HUES48 (cell line): ENCODE results near the gene PPIF.

Experiments used
- H3K27ac ChIP-seq: one replicate; pipeline ENCODE4 v1.7.0; 2013; ENCODE audit warnings: low read depth, low read length, inconsistent platforms
- H3K27me3 ChIP-seq: 2 replicates; pipeline ENCODE4 v1.6.1; 2013; ENCODE audit warnings: mild to moderate bottlenecking, low read length; ENCODE audit not compliant: control insufficient read depth, insufficient read depth
- H3K36me3 ChIP-seq: 2 replicates; pipeline ENCODE4 v1.6.1; 2013; ENCODE audit warnings: low read length; ENCODE audit not compliant: control insufficient read depth, insufficient read depth
- H3K4me1 ChIP-seq: 2 replicates; pipeline ENCODE4 v1.6.1; 2013; ENCODE audit warnings: mild to moderate bottlenecking, low read length; ENCODE audit not compliant: control insufficient read depth, insufficient read depth
- H3K4me3 ChIP-seq: 2 replicates; pipeline ENCODE4 v1.5.1; 2013; ENCODE audit warnings: mild to moderate bottlenecking, low read depth, low read length
- H3K9ac ChIP-seq: 2 replicates; pipeline ENCODE4 v1.6.1; 2013; ENCODE audit warnings: mild to moderate bottlenecking, low read depth, low read length, moderate library complexity
- H3K9me3 ChIP-seq: 2 replicates; pipeline ENCODE4 v1.6.1; 2013; ENCODE audit warnings: low read length; ENCODE audit not compliant: control insufficient read depth, insufficient read depth

PPIF gene

GRCh38 chr10:79350407-79351154 lies 3.3 kb downstream of the PPIF start:
- Histone ChIP-seq H3K4me1 (peaks cover 10% of the 10 kb centered on the region; the same call in 1 of the 2 replicates), H3K27ac (no peak overlapping the region), H3K36me3 (peaks cover 68% of the 10 kb centered on the region), H3K9me3 (no peaks in the 10 kb centered on the region), H3K9ac (no peak overlapping the region), H3K4me3 (no peak overlapping the region), H3K27me3 (no peaks in the 10 kb centered on the region)

GRCh38 chr10:79351332-79351731 lies 4.1 kb downstream of the PPIF start:
- Histone ChIP-seq H3K9me3 (no peaks in the 10 kb centered on the region), H3K4me1 (peaks cover 10% of the 10 kb centered on the region; the same call in 1 of the 2 replicates), H3K4me3 (no peak overlapping the region), H3K27me3 (no peaks in the 10 kb centered on the region), H3K9ac (no peak overlapping the region), H3K36me3 (peaks cover 70% of the 10 kb centered on the region), H3K27ac (no peak overlapping the region)

GRCh38 chr10:79352035-79352877 lies 5.0 kb downstream of the PPIF start:
- no peaks in the 10 kb centered on the region for H3K9me3 ChIP-seq
- H3K27me3 ChIP-seq, result no peaks in the 10 kb centered on the region
- peaks cover 70% of the 10 kb centered on the region for H3K36me3 ChIP-seq
- H3K9ac ChIP-seq, result no peak overlapping the region
- no peak overlapping the region for H3K27ac ChIP-seq
- peaks cover 5% of the 10 kb centered on the region; the same call in 1 of the 2 replicates for H3K4me1 ChIP-seq
- H3K4me3 ChIP-seq, result no peak overlapping the region

- no peak overlapping the region for H3K9ac ChIP-seq
- H3K4me1 ChIP-seq, result peaks cover 5% of the 10 kb centered on the region; the same call in 1 of the 2 replicates
- H3K27me3 ChIP-seq, result no peaks in the 10 kb centered on the region
- H3K9me3 ChIP-seq, result no peaks in the 10 kb centered on the region
- peaks cover 70% of the 10 kb centered on the region for H3K36me3 ChIP-seq
- no peak overlapping the region for H3K4me3 ChIP-seq
- no peak overlapping the region for H3K27ac ChIP-seq
These were observed 5.7 kb downstream of the PPIF start for GRCh38 chr10:79353000-79353406.

GRCh38 chr10:79353726-79354125 lies 6.5 kb downstream of the PPIF start:
- Histone ChIP-seq H3K27ac (no peak overlapping the region), H3K9ac (no peak overlapping the region), H3K4me1 (no peaks in the 10 kb centered on the region), H3K9me3 (no peaks in the 10 kb centered on the region), H3K27me3 (no peaks in the 10 kb centered on the region), H3K4me3 (no peak overlapping the region), H3K36me3 (peaks cover 68% of the 10 kb centered on the region)

GRCh38 chr10:79354141-79354540 lies 6.9 kb downstream of the PPIF start:
- H3K4me1 ChIP-seq, result no peaks in the 10 kb centered on the region
- no peak overlapping the region for H3K27ac ChIP-seq
- no peaks in the 10 kb centered on the region for H3K9me3 ChIP-seq
- no peak overlapping the region for H3K4me3 ChIP-seq
- H3K9ac ChIP-seq, result no peak overlapping the region
- no peaks in the 10 kb centered on the region for H3K27me3 ChIP-seq
- peaks cover 64% of the 10 kb centered on the region for H3K36me3 ChIP-seq

GRCh38 chr10:79354615-79355014 lies 7.3 kb downstream of the PPIF start:
- no peaks in the 10 kb centered on the region for H3K4me1 ChIP-seq
- H3K9me3 ChIP-seq, result no peaks in the 10 kb centered on the region
- peaks cover 59% of the 10 kb centered on the region for H3K36me3 ChIP-seq
- no peak overlapping the region for H3K9ac ChIP-seq
- no peaks in the 10 kb centered on the region for H3K27me3 ChIP-seq
- H3K4me3 ChIP-seq, result no peak overlapping the region
- no peak overlapping the region for H3K27ac ChIP-seq

- Histone ChIP-seq H3K4me1 (no peaks in the 10 kb centered on the region), H3K27ac (no peak overlapping the region), H3K9ac (no peak overlapping the region), H3K9me3 (no peaks in the 10 kb centered on the region), H3K27me3 (no peaks in the 10 kb centered on the region), H3K4me3 (no peak overlapping the region), H3K36me3 (peaks cover 50% of the 10 kb centered on the region)
These were observed 8.2 kb downstream of the PPIF start for GRCh38 chr10:79355420-79356017.

GRCh38 chr10:79356104-79356503 lies 8.8 kb downstream of the PPIF start:
- no peak overlapping the region for H3K27ac ChIP-seq
- H3K4me3 ChIP-seq, result no peak overlapping the region
- H3K36me3 ChIP-seq, result peaks cover 45% of the 10 kb centered on the region
- no peaks in the 10 kb centered on the region for H3K4me1 ChIP-seq
- H3K9me3 ChIP-seq, result no peaks in the 10 kb centered on the region
- no peak overlapping the region for H3K9ac ChIP-seq
- H3K27me3 ChIP-seq, result no peaks in the 10 kb centered on the region

- Histone ChIP-seq H3K36me3 (peaks cover 35% of the 10 kb centered on the region), H3K27me3 (no peaks in the 10 kb centered on the region), H3K27ac (no peak overlapping the region), H3K9ac (no peak overlapping the region), H3K4me3 (no peak overlapping the region), H3K9me3 (no peaks in the 10 kb centered on the region), H3K4me1 (no peaks in the 10 kb centered on the region)
These were observed 9.9 kb downstream of the PPIF start for GRCh38 chr10:79357180-79357579.

GRCh38 chr10:79358811-79359210 lies 11.5 kb downstream of the PPIF start:
- no peaks in the 10 kb centered on the region for H3K9me3 ChIP-seq
- H3K4me1 ChIP-seq, result no peaks in the 10 kb centered on the region
- peaks cover 19% of the 10 kb centered on the region for H3K36me3 ChIP-seq
- H3K27me3 ChIP-seq, result no peaks in the 10 kb centered on the region
- H3K9ac ChIP-seq, result no peak overlapping the region
- H3K27ac ChIP-seq, result no peak overlapping the region
- H3K4me3 ChIP-seq, result no peak overlapping the region
